ENCODE results near the gene RAB4A.
"Not testable (repeated sequence)": the region's sequence is repeated elsewhere in the genome, so short reads cannot be mapped to it uniquely, and the experiment has no call there.

Gene RAB4A

DNA sequence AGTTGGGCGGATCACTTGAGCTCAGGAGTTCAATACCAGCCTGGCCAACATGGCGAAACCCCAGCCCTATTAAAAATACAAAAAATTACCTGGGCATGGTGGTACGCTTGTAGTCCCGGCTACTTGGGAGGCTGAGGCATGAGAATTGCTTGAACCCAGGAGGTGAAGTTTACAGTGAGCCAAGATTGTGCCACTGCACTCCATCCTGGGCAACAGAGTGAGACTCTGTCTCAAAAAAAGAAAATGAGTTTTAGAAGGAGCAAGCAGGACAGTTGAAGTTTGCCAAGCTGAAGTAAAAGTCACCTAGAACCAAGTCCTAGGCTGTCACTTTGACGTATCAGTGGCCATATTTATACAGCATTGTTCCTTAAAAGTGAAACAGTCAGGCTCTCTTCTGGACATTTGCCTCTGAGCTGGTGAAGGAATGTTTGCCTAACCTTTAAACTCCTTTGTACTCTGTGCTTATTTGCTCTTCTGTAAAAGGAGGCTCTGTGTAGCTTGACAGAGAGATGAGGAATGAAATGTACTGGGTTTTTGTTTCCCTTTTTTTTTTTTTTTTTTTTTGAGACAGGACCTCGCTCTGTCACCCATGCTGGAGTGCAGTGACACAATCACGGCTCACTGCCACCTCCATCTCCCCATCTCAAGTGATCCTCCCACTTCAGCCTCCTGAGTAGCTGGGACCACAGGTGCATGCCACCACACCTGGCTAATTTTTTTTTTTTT, 2.8 kb downstream of the RAB4A start:
- DNase-seq: no peak

- no peak for DNase-seq
These were observed 4.1 kb downstream of the RAB4A start for GRCh38 chr1:229275005-229275404.

- DNase-seq: no peak
These were observed 7.3 kb downstream of the RAB4A start for GRCh38 chr1:229278120-229278741.

- no peak for DNase-seq
These were observed 8.3 kb downstream of the RAB4A start for GRCh38 chr1:229279242-229279641.

GRCh38 chr1:229280037-229280828, 9.3 kb downstream of the RAB4A start:
- DNase-seq: no peak

DNA sequence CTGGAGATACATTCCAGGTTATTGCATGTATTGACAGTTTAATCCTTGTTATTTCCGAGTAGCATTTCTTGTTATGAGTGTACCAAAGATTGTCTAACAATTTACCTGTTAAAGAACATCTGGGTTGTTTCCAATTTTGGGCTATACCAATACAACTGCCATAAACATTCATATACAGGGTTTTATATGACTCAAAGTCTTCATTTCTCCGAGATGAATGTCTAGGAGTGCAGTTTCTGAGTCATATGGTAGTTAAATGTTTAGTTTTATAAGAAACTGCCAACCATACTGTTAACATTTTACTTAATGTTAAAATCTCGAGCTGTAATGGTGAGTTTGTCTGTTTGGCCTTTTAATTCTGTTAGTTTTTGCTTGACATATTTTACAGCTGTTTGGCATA, 10.0 kb downstream of the RAB4A start:
- DNase-seq: peak; percentile 81

- DNase-seq: no peak
These were observed 10.5 kb downstream of the RAB4A start for GRCh38 chr1:229281339-229281926.

GRCh38 chr1:229282295-229282823, 11.4 kb downstream of the RAB4A start:
- no peak for DNase-seq

DNA sequence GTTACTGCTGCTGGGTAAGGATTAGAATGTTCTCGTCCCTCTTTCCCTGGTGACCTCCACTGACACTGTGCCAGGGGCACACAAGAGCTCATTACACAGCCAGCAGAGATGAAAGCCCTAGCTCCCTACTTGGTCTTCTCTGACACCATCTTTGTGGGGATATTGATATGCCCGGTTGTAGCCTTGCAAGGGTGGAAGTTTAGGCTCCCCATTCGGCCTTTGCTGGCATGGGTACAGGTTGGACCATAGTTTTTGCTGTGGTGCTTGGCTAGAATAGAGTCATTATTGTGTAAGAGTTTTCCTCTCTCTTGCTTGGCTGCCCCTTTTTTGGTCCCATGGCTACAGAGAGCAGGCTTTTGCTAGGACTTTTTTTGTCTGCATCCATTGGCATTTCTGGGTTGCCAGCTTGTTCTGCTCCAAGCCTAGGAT, 12.3 kb downstream of the RAB4A start:
- DNase-seq: no peak

DNA sequence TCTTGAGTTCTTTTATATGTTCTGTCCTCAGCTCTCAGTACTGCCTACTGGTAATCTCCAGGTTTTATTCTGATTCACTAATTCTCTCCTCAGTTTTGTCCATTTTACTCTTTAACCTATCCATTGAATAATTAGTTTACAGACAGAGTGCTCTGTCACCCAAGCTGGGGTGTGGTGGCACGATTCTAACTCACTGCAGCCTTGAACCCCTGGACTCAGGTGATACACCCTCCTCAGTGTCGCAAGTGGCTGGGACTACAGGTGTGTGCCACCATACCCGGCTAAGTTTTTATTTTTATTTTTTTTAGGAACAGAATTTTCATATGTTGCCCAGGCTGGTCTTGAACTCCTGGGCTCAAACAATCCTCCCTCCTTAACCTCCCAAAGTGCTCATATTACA, 14.0 kb downstream of the RAB4A start:
- no peak for DNase-seq

DNA sequence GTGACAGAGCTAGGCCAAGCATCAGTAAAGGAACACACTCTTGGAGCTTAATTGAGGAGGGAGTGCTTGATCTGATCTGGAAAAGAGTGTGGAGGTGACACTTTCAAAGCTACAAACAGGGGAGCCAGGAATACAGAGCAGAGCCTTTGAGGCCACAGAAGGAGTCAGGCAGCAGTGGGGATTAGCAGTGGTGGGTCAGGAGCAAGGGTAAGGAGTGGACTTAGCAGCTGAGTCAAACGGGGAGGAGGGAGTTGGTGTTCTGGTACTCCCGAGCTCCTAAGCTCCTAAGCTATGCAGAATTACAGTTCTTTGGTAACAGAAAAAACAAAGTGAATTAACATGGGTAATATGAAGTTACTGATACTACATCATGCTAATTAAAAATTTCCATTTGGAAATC, 14.5 kb downstream of the RAB4A start:
- no peak for DNase-seq

- peak; percentile 56 for DNase-seq
These were observed 15.3 kb downstream of the RAB4A start for GRCh38 chr1:229286099-229286766.

GRCh38 chr1:229287267-229287666, 16.4 kb downstream of the RAB4A start:
- no peak for DNase-seq

DNA sequence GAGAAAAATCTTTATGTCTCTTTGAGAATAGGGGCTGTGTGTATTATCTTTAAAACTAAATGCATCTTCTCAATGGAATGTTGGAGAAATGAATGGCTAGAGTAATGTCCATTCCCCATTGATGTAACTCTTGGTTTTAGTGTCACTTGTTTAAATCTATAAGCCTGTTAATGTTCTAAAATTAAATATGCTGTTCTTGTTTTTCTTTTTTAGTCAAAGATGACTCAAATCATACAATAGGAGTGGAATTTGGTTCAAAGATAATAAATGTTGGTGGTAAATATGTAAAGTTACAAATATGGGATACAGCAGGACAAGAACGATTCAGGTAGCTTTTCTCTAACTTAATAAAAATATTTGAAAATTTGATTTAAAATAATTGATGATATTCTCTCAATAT, 17.6 kb downstream of the RAB4A start:
- DNase-seq: no peak

- DNase-seq: not testable (repeated sequence)
These were observed 20.8 kb downstream of the RAB4A start for GRCh38 chr1:229291686-229292085.

GRCh38 chr1:229293528-229294204, 22.8 kb downstream of the RAB4A start:
- no peak for DNase-seq

- DNase-seq: no peak
These were observed 24.8 kb downstream of the RAB4A start for GRCh38 chr1:229295745-229296144.

- DNase-seq: no peak
These were observed 25.6 kb downstream of the RAB4A start for GRCh38 chr1:229296541-229296941.

GRCh38 chr1:229297746-229298145, 26.8 kb downstream of the RAB4A start:
- DNase-seq: no peak

GRCh38 chr1:229298420-229298819, 27.5 kb downstream of the RAB4A start:
- no peak for DNase-seq

- no peak for DNase-seq
These were observed 28.1 kb downstream of the RAB4A start for GRCh38 chr1:229298887-229299503.

Measured in activated CD4-positive, alpha-beta T cell treated with anti-CD3 and anti-CD28 coated beads, Interleukin-2, amount 50 U/mL, for 16 hours (primary cell).